Glutamatergic neuron (in vitro differentiated cells): ENCODE measurements around the gene DNAH6. TPM values are rescaled to one million over a fixed set of nuclear protein-coding genes. Genes with fewer than 3 reads are reported as not detected.

Source experiments
- DNase-seq: peaks from one replicate; pipeline ENCODE4 v3.0.0; 2022
- H3K27ac Mint-ChIP-seq: one replicate; pipeline ENCODE4 v1.8.0; 2020; ENCODE audit warnings: mild to moderate bottlenecking, mixed read lengths, inconsistent platforms; ENCODE audit not compliant: unreplicated experiment
- H3K27me3 Mint-ChIP-seq: one replicate; pipeline ENCODE4 v1.8.0; 2020; ENCODE audit warnings: mild to moderate bottlenecking, moderate library complexity, mixed read lengths, inconsistent platforms; ENCODE audit not compliant: unreplicated experiment
- H3K36me3 Mint-ChIP-seq: one replicate; pipeline ENCODE4 v1.8.0; 2020; ENCODE audit warnings: mild to moderate bottlenecking, mixed read lengths, inconsistent platforms; ENCODE audit not compliant: unreplicated experiment
- H3K4me1 Mint-ChIP-seq: one replicate; pipeline ENCODE4 v1.8.0; 2020; ENCODE audit warnings: mild to moderate bottlenecking, low read depth, mixed read lengths, inconsistent platforms; ENCODE audit not compliant: unreplicated experiment
- H3K4me3 Mint-ChIP-seq: one replicate; pipeline ENCODE4 v1.8.0; 2020; ENCODE audit warnings: mild to moderate bottlenecking, mixed read lengths, inconsistent platforms; ENCODE audit not compliant: unreplicated experiment
- H3K9me3 Mint-ChIP-seq: one replicate; pipeline ENCODE4 v1.8.0; 2020; ENCODE audit warnings: mild to moderate bottlenecking, moderate library complexity, mixed read lengths, inconsistent platforms; ENCODE audit not compliant: unreplicated experiment
- total RNA-seq: library from RNA; stranded (reverse); fragmentation: NEBNext Ultra II Directional; extraction: Animal tissue kit (Norgen Biotek cat#: 25700); gene quantifications from one replicate; pipeline ENCODE4 v1.2.1, GENCODE V29; 2021; ENCODE audit not compliant: unreplicated experiment
- TF ChIP-seq, protein P1 (sequence below): fragments of 200-600 bp; sonication (generic); IDR thresholded peaks from one replicate; pipeline ENCODE4 v1.5.0; 2021; ENCODE audit not compliant: partially characterized antibody, unreplicated experiment

DNAH6 gene
- total RNA-seq, 1 donor from 2014 or later: 0.86 TPM

DNA sequence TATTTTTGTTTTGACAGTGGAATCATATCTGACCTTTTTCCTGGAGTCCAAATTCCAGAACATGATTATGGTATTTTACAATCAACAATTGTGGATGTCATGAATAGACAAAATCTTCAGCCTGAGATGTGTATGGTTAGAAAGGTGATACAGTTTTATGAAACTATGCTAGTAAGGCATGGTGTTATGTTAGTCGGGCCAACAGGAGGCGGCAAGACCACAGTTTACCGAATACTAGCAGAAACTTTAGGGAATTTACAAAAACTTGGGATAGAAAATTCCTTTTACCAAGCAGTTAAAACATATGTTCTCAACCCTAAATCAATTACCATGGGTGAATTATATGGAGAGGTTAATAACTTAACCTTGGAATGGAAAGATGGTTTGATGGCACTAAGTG, 137.0 kb downstream of the DNAH6 start:
- Mint-ChIP-seq H3K27me3 (peaks cover 2% of the 10 kb centered on the region), H3K27ac (no peak overlapping the region), H3K4me1 (no peaks in the 10 kb centered on the region), H3K4me3 (no peak overlapping the region), H3K36me3 (no peaks in the 10 kb centered on the region), H3K9me3 (no peaks in the 10 kb centered on the region)
- DNase-seq: no peak
- TF ChIP-seq, protein P1, sequence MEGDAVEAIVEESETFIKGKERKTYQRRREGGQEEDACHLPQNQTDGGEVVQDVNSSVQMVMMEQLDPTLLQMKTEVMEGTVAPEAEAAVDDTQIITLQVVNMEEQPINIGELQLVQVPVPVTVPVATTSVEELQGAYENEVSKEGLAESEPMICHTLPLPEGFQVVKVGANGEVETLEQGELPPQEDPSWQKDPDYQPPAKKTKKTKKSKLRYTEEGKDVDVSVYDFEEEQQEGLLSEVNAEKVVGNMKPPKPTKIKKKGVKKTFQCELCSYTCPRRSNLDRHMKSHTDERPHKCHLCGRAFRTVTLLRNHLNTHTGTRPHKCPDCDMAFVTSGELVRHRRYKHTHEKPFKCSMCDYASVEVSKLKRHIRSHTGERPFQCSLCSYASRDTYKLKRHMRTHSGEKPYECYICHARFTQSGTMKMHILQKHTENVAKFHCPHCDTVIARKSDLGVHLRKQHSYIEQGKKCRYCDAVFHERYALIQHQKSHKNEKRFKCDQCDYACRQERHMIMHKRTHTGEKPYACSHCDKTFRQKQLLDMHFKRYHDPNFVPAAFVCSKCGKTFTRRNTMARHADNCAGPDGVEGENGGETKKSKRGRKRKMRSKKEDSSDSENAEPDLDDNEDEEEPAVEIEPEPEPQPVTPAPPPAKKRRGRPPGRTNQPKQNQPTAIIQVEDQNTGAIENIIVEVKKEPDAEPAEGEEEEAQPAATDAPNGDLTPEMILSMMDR: no peak

DNA sequence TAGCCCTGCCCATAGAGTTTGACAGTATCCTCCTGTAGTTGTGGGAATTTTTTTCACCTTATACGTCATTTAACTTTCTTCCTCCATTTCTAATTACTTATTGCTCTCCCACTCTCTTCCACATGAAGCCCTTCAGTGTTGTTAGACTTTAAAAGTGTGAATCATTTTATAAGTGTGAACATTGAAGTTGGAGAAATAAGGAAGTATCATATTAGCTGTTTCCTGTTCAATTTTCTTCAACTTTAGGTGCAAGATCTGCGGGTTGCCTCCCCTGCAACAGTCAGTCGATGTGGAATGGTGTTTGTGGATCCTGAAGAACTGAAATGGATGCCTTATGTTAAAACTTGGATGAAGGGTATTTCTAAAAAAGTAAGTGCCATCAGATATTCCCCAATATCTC, 138.1 kb downstream of the DNAH6 start:
- H3K27me3 Mint-ChIP-seq: peaks cover 2% of the 10 kb centered on the region
- H3K4me1 Mint-ChIP-seq: no peaks in the 10 kb centered on the region
- H3K4me3 Mint-ChIP-seq: no peak overlapping the region

DNA sequence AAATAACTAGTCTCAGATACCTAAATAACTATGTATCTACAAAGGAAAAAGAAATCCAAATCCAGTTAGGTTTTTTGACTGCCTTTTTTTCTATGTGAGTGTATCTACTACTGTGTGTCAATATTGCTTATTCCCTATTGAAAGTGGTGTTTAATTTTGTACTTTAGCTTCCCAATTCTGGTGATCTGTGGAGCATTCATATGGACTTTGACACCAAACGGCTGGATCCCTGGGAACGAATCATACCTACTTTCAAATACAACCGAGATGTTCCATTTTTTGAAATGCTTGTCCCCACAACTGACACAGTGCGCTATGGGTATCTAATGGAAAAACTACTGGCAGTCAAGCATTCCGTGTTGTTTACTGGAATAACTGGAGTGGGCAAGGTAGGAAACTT, 152.8 kb downstream of the DNAH6 start:
- Mint-ChIP-seq H3K36me3 (no peaks in the 10 kb centered on the region), H3K4me3 (no peak overlapping the region), H3K27ac (no peak overlapping the region), H3K4me1 (no peaks in the 10 kb centered on the region), H3K9me3 (peaks cover 6% of the 10 kb centered on the region), H3K27me3 (no peaks in the 10 kb centered on the region)
- TF ChIP-seq, protein P1: no peak
- DNase-seq: no peak

More for the DNA sequence above, 138.1 kb downstream of the DNAH6 start:
- no peak for DNase-seq
- TF ChIP-seq, protein P1: no peak
- Mint-ChIP-seq H3K27ac (no peak overlapping the region), H3K36me3 (no peaks in the 10 kb centered on the region), H3K9me3 (no peaks in the 10 kb centered on the region)

DNA sequence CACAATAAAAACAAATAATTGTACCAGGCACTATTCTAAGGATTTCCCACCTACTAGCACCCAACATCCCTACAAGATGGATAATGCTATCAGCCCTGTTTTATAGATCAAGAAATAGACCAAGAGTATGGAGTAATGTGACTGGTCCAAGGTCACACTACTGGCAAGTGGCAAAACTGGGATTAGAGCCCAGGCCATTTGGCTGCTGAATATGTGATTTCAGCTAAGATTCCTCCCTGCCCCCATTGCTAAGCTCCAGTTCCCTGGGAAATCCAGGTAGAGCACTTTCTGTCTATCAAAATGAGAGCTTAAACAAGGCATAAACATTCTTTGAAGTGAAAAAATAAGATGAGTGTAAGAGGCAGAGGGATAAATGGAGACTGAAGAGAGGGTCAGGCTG, 157.8 kb downstream of the DNAH6 start:
- H3K27ac Mint-ChIP-seq: no peak overlapping the region
- H3K4me1 Mint-ChIP-seq: no peaks in the 10 kb centered on the region
- H3K36me3 Mint-ChIP-seq: no peaks in the 10 kb centered on the region
- H3K9me3 Mint-ChIP-seq: peaks cover 3% of the 10 kb centered on the region
- no peak overlapping the region for H3K4me3 Mint-ChIP-seq
- no peak for DNase-seq
- H3K27me3 Mint-ChIP-seq: no peaks in the 10 kb centered on the region
- TF ChIP-seq, protein P1: no peak

DNA sequence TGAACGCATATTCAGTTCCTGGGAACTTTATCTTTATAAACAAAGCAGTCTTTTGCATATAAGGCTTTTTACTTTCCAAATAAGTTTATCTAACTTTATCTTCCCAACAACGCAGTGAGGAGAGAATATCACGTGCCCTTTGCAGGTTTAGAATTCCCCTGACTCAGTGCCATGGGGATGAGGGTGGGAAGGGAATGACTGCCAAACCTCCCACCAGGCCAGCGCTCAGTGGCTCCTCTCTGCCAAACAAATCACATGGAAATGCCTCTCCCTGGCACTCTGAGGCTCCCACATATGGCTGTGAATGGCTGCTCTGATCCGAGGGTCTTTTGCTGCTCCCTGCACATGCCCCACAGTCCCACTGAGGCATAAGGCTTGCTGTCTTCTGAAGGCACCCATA, 158.3 kb downstream of the DNAH6 start:
- Mint-ChIP-seq H3K4me1 (no peaks in the 10 kb centered on the region), H3K36me3 (no peaks in the 10 kb centered on the region), H3K9me3 (peaks cover 3% of the 10 kb centered on the region), H3K27ac (no peak overlapping the region), H3K4me3 (no peak overlapping the region), H3K27me3 (no peaks in the 10 kb centered on the region)
- no peak for DNase-seq
- TF ChIP-seq, protein P1: no peak
